ENCODE results near the gene FOXA1.

FOXA1 gene

DNA sequence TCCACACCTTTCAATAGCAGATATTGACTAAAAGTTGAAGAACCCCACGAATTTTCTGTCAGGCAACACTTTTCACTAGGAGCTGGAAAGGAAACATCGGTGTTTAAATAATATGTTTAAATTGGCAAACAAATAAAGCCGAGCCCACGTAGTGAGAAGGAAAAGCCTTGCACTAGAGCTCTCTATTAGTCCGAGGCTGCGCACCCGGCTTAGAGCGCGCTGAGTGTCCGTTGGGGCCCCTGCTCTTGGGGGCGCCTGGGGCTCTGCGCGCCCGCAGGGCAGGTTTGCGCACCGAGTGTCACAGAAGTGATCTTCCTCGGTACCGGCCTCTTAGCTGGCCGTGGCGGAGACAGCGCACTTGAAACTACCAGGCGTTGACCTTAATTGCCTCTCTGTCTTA is 6.8 kb upstream of the FOXA1 start:
- DNase-seq: no peak

DNA sequence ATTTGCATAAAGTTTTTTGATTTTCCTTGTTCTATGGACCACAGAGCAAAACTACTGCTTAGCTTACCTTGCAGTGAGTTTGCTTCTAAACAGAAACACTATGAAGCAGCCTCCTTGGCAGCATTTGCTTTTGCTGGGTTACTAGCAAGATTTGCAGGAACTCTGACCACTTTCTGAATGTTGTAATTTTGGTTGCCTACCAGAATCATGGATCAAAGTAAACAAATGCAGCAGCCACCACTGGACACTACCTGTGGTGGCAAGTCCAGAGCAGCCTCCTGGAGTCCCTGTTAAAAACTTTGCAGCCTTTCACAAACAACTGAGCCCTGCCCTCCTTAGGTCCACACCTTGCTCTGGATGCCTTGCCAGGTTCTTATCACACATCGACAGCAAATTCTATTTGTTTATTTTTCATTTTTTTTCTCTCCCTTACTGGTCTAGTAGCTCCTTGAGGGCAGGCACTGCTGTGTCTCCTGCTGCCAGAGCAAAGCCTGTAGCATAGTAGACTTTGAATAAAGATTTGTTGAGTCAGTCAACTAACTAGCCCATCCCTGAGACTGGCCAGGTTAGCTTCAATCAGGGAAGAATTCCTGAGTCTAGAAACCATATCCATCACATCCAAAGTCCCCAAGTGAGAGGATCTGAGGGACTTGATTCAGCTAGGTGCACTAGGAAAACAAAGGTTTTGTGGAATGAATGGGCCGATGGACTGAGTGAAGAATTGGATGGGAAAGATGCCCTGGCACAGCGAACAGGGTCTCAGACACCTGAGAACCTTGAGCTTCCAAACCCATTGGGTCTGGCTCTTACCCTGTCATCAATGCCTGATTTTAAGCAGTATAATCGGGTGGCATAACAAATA is 6.1 kb upstream of the FOXA1 start:
- no peak for DNase-seq

GRCh38 chr14:37599507-37600368 is 4.7 kb upstream of the FOXA1 start:
- no peak for DNase-seq

- DNase-seq: no peak
These were observed 3.9 kb upstream of the FOXA1 start for GRCh38 chr14:37598747-37599506.

DNA sequence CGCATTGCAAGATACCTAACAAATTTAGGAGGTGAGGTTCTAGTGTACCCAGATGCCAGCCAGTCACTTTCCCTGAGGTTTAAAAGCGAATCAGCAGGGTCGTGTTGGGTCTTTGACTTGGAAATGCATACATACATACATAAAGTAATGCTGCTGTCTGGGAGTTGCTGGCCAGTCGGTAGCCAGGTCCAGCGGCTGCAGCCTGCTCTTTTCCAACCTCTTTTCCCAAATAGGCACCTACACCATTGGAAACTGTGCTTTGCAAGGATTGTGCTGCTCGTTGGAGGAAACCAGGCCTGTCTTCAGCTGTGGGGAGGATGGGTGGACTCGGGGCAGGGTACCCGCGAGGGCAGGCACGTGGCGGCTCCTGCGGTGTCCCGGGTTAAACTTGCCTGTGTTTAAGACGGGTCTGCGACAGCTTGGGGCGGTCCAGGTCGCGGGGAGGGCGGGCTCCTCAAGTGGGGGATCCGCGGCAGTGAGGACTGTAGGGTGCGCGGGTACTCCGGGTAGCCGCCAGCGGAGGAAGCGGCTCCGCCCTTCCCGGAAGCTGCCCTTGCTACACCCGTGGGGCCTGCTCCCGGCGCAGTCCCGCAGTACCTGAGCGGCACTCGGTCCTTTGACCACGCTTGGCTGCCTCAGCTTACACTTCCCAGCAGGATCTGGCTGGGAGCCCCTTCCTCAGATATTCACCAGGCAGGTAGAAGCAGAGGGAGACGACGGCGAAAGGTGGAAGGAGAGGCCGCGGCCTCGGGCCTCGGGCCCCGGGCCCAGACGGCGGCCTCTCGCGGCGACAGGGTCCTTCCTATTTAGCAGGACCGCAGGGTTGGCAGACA is 3.1 kb upstream of the FOXA1 start:
- DNase-seq: no peak

GRCh38 chr14:37597538-37597913 is 2.5 kb upstream of the FOXA1 start:
- no peak for DNase-seq

DNA sequence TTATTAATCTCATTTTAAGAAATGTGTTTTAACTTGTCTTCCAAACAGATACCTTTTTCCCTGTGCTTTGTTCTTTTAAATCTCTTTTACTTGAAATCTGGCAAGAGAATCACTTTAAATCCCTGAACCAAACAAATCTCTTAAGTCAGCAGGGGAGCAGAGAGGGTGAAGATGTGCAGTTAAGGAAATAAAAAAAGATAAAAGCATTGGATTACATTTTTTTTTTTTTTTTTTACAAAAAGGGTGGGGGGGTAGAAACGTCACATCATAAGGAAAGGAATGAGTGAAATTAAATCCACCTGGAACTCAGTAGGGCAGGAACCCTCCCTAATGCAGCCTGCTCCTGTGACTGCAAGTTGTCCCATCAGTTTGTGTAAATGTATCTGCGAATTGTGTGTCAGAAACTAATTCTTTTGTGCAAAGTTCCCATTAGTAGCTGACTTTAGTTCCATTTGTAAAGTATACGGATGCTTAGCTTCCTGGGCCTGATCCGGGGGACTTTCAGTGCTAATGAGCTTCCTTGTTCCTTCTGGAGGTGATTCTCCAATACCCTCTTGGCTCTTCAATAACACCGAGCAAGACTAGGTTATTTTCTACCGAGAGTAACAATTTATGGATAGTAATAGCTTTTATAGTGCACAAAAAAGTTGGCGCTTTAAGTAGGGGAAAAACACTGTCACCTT is 1.9 kb upstream of the FOXA1 start:
- no peak for DNase-seq

DNA sequence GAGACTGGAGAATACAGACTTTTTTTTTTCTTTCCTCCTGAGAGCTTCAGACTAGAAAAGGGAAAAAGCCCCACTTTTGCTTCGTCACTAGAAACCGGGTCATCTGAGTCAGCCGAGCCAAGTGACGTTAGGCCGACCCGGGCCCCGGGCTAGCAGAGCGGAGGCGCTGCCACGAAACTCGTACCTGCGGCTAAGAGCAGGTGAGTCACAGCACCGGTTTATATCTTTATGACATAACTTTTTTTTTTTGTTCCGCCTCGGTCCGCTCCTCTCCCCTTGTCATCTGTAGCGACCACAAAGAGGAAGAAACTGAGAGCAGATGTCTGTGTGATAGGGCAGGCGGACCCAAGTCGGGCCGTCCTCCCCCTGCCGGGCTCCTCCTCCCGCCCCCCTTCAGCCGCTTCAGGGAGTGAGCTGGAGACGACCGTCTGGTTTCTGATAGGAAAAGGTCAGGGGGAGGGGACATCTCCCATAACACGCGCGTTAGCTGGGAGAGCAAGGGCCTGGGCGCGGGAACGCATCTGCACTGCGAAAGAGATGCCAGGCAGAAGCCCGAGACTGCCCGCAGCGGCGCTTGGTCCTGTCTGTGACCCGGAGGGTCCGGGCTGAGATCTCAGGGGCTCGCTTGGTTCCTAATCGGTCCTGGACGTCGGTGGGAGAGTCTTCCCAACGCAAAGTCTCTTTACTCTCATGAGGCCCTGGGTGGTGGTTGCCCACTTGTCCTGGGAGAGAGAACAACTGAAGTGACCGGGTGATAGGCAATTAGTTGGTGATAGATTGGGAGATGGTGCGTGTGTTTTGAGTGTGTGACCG is 966 bp upstream of the FOXA1 start:
- DNase-seq: peak in 3 of 5 experiments; percentile 21 to 70 (median 39)

DNA sequence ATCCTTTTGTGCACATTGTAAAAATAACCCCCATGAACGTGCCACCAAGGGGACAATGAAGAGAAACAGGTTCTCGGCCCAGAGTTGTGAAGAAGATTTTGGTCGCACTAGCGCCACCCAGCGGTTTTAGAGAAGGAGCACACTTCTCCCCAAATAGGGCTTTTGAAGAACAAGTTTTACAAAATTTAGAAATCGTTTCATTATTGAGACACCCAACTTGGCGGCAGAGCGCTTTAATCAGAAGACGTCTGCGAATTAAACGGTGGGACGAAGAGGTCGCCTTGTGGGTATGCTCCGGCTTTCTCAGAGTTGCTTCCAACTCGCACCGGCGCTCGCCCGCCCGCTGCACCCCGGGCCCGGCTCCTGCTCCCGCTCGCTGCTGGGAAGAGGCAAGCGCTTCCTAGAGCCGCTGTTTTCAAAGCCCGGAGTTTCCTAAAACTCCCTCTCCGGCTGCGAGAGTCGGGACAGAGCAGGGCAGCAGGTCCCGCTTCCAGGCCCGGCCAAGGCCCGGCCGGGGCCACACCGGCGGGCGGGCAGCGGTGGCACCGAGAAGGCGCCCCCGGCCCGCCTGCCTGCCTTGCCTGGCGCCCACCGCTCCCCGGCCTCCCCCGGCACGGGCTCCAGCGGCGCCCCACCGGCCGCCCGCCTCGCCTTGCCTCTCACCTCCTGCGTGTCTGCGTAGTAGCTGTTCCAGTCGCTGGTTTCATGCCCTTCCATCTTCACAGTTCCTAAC is 645 bp downstream of the FOXA1 start:
- DNase-seq: peak in 1 of 5 experiments; percentile 74

DNA sequence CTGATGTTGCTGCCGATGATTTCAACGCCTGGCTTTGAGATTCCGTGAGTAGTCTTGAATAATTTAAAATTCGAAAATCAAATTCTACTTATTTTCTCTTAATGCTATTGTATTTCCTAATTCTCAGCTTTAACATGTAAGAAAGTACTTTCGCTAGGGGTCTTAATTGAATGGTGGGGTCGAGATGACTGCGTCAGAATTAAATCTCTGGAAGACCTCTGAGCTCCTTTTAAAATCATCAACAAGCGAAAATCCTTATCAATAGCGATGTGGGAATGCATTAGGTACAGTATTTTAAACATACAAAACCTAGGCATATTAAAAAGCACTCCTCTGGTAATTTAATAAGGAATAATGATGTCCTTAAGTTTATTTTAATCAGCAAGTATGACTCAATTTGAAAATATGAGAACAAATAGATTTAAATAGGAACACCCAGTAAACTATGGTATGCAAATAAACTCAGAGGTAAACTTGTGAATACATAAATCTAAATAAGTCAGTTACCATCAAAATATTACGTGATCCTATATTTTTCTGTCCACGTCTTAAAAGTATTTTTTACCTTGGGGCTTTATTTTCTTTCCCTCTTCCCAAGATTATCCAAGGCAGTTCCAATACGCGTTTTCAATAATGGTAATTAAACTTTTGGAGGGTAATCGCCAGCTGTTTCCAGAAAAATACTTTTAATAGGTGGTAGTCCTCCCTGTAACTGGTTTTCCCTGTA is 1.4 kb downstream of the FOXA1 start:
- no peak for DNase-seq

- no peak for DNase-seq
These were observed 2.3 kb downstream of the FOXA1 start for GRCh38 chr14:37592482-37593408.

DNA sequence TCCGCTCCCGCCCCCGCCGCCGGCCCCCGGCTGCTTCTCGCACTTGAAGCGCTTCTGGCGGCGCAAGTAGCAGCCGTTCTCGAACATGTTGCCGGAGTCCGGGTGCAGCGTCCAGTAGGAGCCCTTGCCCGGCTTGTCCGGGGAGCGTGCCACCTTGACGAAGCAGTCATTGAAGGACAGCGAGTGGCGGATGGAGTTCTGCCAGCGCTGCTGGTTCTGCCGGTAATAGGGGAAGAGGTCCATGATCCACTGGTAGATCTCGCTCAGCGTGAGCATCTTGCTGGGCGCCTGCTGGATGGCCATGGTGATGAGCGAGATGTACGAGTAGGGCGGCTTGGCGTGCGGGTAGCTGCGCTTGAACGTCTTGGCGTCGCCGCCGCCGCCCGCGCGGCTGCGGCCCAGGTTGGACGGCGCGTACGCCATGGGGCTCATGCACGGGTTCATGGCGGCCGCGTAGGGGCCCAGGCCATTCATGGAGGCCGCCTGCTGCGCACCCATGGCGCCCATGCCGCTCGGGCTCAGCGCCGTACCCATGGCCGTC is 3.0 kb downstream of the FOXA1 start:
- no peak for DNase-seq

DNA sequence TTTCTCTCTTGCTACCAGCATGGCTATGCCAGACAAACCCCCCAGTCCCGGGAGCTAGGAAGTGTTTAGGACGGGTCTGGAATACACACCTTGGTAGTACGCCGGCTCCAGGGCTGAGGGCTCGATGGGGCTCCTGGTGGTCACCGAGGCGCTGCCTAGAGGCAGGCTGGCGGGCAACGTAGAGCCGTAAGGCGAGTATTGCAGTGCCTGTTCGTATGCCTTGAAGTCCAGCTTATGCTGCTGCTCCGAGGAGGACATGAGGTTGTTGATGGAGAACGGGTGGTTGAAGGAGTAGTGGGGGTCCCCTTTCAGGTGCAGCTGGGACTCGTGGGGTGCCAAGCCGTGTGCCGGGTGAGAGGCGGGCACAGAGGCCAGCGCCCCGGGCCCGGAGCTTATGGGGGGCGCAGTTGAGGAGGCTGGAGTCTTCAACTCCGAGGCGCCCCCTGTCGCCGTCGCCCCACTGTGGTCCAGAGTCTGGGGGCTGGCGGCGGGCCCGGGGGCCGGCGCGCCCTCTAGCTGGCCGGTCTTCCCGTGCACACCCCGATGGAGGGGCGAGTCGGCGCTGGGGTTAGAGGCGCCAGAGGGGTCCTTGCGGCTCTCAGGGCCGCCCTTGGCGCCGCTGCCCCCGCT is 3.6 kb downstream of the FOXA1 start:
- no peak for DNase-seq

- no peak for DNase-seq
These were observed 4.5 kb downstream of the FOXA1 start for GRCh38 chr14:37590428-37591139.

DNA sequence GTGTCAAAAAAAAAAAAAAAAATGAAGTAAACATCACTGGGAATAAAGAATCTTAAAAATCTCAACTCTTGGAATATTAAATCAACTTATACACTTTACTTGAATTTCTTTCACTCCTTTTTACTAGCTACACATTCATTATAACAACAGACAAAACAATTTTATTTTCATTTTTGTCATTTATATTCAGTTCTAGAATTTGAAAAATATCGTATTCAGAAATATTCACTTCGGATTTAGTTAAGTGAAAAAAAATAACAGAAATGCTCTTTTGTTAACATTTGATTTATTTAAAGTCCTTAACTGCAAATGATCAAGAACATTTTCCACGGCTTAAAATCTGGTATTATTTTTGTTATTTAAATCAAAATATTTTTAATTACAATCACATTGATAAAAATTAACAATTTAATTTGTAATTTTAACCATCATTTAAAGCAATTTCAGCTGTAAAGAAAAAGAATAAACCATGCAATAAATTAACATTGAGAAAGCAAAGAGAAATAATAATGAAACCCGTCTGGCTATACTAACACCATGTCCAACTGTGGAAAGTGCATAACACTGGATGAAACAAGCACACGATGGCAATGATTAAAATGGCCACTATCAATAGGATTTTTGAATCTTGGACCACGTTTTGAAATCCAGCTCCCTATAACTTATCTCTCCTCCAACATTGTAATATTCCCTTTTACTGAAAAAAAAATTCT is 5.2 kb downstream of the FOXA1 start:
- DNase-seq: no peak
